Stimulated activated CD8-positive, alpha-beta memory T cell treated with anti-CD3 and anti-CD28 coated beads, Interleukin-15, amount 100 ng/mL, for 48 hours (primary cell): ENCODE results near the gene DLG2.

Experiments used
- DNase-seq, 2 donors: peaks; one replicate each; pipeline ENCODE4 v3.0.0-alpha.2; 2020; ENCODE audit warnings: low read depth in 2 of 2

Gene DLG2

GRCh38 chr11:83938148-83938547, 1689.0 kb downstream of the DLG2 start:
- no peak for DNase-seq

- DNase-seq, result no peak
Measured at GRCh38 chr11:83933008-83933407, 1694.1 kb downstream of the DLG2 start.

GRCh38 chr11:83927422-83927821, 1699.7 kb downstream of the DLG2 start:
- no peak for DNase-seq

- DNase-seq, result no peak
Measured at GRCh38 chr11:83924795-83925542, 1702.2 kb downstream of the DLG2 start.

- DNase-seq, result no peak
Measured at GRCh38 chr11:83923961-83924360, 1703.2 kb downstream of the DLG2 start.

GRCh38 chr11:83922953-83923352, 1704.2 kb downstream of the DLG2 start:
- DNase-seq, result no peak

- no peak for DNase-seq
Measured at GRCh38 chr11:83922318-83922717, 1704.8 kb downstream of the DLG2 start.

- DNase-seq, result no peak
Measured at GRCh38 chr11:83921447-83922192, 1705.5 kb downstream of the DLG2 start.

- DNase-seq, result no peak
Measured at GRCh38 chr11:83918476-83918875, 1708.7 kb downstream of the DLG2 start.

GRCh38 chr11:83914995-83915394, 1712.1 kb downstream of the DLG2 start:
- no peak for DNase-seq

- DNase-seq, result no peak
Measured at GRCh38 chr11:83909579-83910534, 1717.3 kb downstream of the DLG2 start.

- DNase-seq, result no peak
Measured at GRCh38 chr11:83908298-83908856, 1718.8 kb downstream of the DLG2 start.

- no peak for DNase-seq
Measured at GRCh38 chr11:83895516-83895915, 1731.6 kb downstream of the DLG2 start.

GRCh38 chr11:83881428-83881827, 1745.7 kb downstream of the DLG2 start:
- DNase-seq, result no peak

- no peak for DNase-seq
Measured at GRCh38 chr11:83871054-83871453, 1756.1 kb downstream of the DLG2 start.

- no peak for DNase-seq
Measured at GRCh38 chr11:83866655-83867054, 1760.5 kb downstream of the DLG2 start.

- DNase-seq, result no peak
Measured at GRCh38 chr11:83865636-83866461, 1761.3 kb downstream of the DLG2 start.

GRCh38 chr11:83864412-83865057, 1762.6 kb downstream of the DLG2 start:
- DNase-seq, result no peak

- no peak for DNase-seq
Measured at GRCh38 chr11:83863272-83863671, 1763.9 kb downstream of the DLG2 start.

- no peak for DNase-seq
Measured at GRCh38 chr11:83862691-83863090, 1764.5 kb downstream of the DLG2 start.
